Thoracic aorta (tissue), 2 donors: ENCODE data around the gene MPZL2. TPM values are rescaled to one million over a fixed set of nuclear protein-coding genes. Genes with fewer than 3 reads are reported as not detected.

Source experiments
- ATAC-seq: fragments of 150-250 bp; one replicate; pipeline ENCODE4 v1.8.0; 2017; ENCODE audit warnings: low read depth; ENCODE audit not compliant: insufficient number of reproducible peaks, low FRiP score
- DNase-seq: peaks from one replicate; pipeline ENCODE4 v3.0.0-alpha.2; 2020; ENCODE audit warnings: low spot score
- H3K27ac ChIP-seq, 2 donors: fragments of 200-600 bp; sonication (generic); 1 replicate in 1 of 2; 2 replicates in 1 of 2; pipeline ENCODE4 v1.5.1; 2016; ENCODE audit warnings: mild to moderate bottlenecking in 2 of 2, moderate library complexity in 2 of 2
- H3K27me3 ChIP-seq: fragments of 200-600 bp; sonication (generic); replicated peaks from 2 replicates; pipeline ENCODE4 v1.6.0; 2016; ENCODE audit warnings: mild to moderate bottlenecking; ENCODE audit not compliant: insufficient read depth
- H3K36me3 ChIP-seq: fragments of 200-600 bp; sonication (generic); one replicate; pipeline ENCODE4 v1.5.1; 2016
- H3K4me1 ChIP-seq, 2 donors: fragments of 200-600 bp; sonication (generic); 1 replicate in 1 of 2; 2 replicates in 1 of 2; pipeline versions ENCODE4 v1.5.1 to v1.6.0; 2016; ENCODE audit warnings: low read depth in 2 of 2, mild to moderate bottlenecking in 1 of 2; ENCODE audit not compliant: control insufficient read depth in 1 of 2
- H3K4me3 ChIP-seq: fragments of 200-600 bp; sonication (generic); 2 replicates; pipeline ENCODE4 v1.5.1; 2016; ENCODE audit warnings: mild to moderate bottlenecking
- H3K9me3 ChIP-seq: fragments of 200-600 bp; sonication (generic); 2 replicates; pipeline ENCODE4 v1.5.1; 2016
- CTCF ChIP-seq: fragments of 200-600 bp; sonication (generic); IDR thresholded peaks from one replicate; pipeline ENCODE4 v1.5.1; 2019; ENCODE audit warnings: antibody characterized with exemption
- total RNA-seq, 2 donors: library from RNA; depleted of rRNA; stranded (reverse); fragments of >200 nt; gene quantifications; one replicate each; pipeline versions ENCODE4 v1.1.0 to v1.2.3, GENCODE V29; 2016

Gene MPZL2
- total RNA-seq, 2 donors from 2014 or later = 18.3 to 58.1 TPM

DNA sequence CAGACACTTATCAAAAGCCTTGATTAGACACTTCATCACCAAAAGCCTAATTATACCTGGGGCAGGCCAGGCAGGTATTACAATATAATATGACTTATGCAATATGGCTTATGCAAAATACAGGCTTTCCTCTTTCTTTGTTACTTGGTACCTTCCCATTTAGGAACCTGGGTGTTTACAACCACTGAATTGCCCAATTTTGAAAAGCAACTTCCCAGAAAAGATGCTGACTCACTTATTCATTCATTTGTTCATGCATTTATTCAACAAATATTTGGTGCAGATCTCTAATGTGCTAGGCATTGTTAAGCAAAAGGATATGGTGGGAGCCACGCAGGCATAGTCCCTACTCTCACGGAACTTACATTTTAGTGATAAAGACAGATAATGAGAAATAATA, 25.7 kb downstream of the MPZL2 start:
- Histone ChIP-seq H3K27ac (no peak overlapping the region), H3K4me1 (no peaks in the 10 kb centered on the region), H3K36me3 (no peaks in the 10 kb centered on the region), H3K27me3 (no peaks in the 10 kb centered on the region), H3K4me3 (no peak overlapping the region), H3K9me3 (no peaks in the 10 kb centered on the region)
- DNase-seq (no peak), ATAC-seq (no peak)
- TF ChIP-seq CTCF = no peak

- ATAC-seq (no peak), DNase-seq (no peak)
- Histone ChIP-seq H3K4me3 (no peak overlapping the region), H3K4me1 (no peaks in the 10 kb centered on the region), H3K27ac (no peak overlapping the region), H3K9me3 (no peaks in the 10 kb centered on the region), H3K36me3 (no peaks in the 10 kb centered on the region), H3K27me3 (no peaks in the 10 kb centered on the region)
- no peak for TF ChIP-seq CTCF
These were observed 27.9 kb downstream of the MPZL2 start for GRCh38 chr11:118236170-118236569.

- no peak for ATAC-seq
- Histone ChIP-seq H3K27me3 (no peaks in the 10 kb centered on the region), H3K4me3 (no peak overlapping the region), H3K36me3 (no peaks in the 10 kb centered on the region), H3K4me1 (no peaks in the 10 kb centered on the region), H3K9me3 (no peaks in the 10 kb centered on the region), H3K27ac (no peak overlapping the region)
- no peak for TF ChIP-seq CTCF
- no peak for DNase-seq
These were observed 29.3 kb downstream of the MPZL2 start for GRCh38 chr11:118234833-118235232.

- Histone ChIP-seq H3K36me3 (no peaks in the 10 kb centered on the region), H3K4me1 (no peaks in the 10 kb centered on the region), H3K27me3 (no peaks in the 10 kb centered on the region), H3K4me3 (no peak overlapping the region), H3K27ac (no peak overlapping the region), H3K9me3 (no peaks in the 10 kb centered on the region)
- ATAC-seq (no peak), DNase-seq (no peak)
- no peak for TF ChIP-seq CTCF
These were observed 30.2 kb downstream of the MPZL2 start for GRCh38 chr11:118233850-118234249.

GRCh38 chr11:118233377-118233776, 30.7 kb downstream of the MPZL2 start:
- Histone ChIP-seq H3K9me3 (no peaks in the 10 kb centered on the region), H3K27ac (no peak overlapping the region), H3K4me3 (no peak overlapping the region), H3K27me3 (no peaks in the 10 kb centered on the region), H3K4me1 (no peaks in the 10 kb centered on the region), H3K36me3 (no peaks in the 10 kb centered on the region)
- ATAC-seq = no peak
- no peak for DNase-seq
- no peak for TF ChIP-seq CTCF
